Measurements from ENCODE around the gene CABP5. TPM values are rescaled to one million over a fixed set of nuclear protein-coding genes. Genes with fewer than 3 reads are reported as not detected.

The CABP5 gene
- total and polyA plus RNA-seq, 10 of the 15 experiments (the other 5 are each of a cell fraction or from before 2014, with no cell fraction given) = not detected

GRCh38 chr19:48010932-48011758 lies 32.7 kb downstream of the CABP5 start:
- SMC1A ChIA-PET (ENCODE audit: uncharacterized antibody, unreplicated experiment) = no interaction called here
- FAIRE-seq (no peak), ATAC-seq (no peak), DNase-seq (ENCODE audit: low read depth, low spot score) (no peak)
- WGBS (ENCODE audit: insufficient coverage, insufficient replicate concordance, low lambda C conversion rate, missing lambda C conversion rate) = 52% methylated on average over 11 of the region's 11 CpGs
- Histone ChIP-seq H3K9ac (ENCODE audit: control insufficient read depth, insufficient read depth, low read length) (no peak overlapping the region), H3K79me2 (ENCODE audit: control insufficient read depth, insufficient read depth, low read length) (no peaks in the 10 kb centered on the region), H4K20me1 (ENCODE audit: control insufficient read depth, insufficient read depth) (no peaks in the 10 kb centered on the region), H3K4me2 (ENCODE audit: control insufficient read depth, insufficient read depth) (no peak overlapping the region), H3K9me3 (replicated peaks; ENCODE audit: control insufficient read depth, insufficient read depth, low read length) (no peaks in the 10 kb centered on the region), H3K27me3 (replicated peaks in 1 of 2; ENCODE audit: control insufficient read depth in 2 of 2, insufficient read depth in 2 of 2, low read length in 1 of 2) (no peaks in the 10 kb centered on the region), H3K4me1 (ENCODE audit: control insufficient read depth, insufficient read depth, low read length) (no peaks in the 10 kb centered on the region), H3K36me3 (ENCODE audit: control insufficient read depth in 2 of 2, insufficient read depth in 2 of 2, low read length in 1 of 2) (no peaks in the 10 kb centered on the region), H3K27ac (ENCODE audit: control insufficient read depth, insufficient read depth) (no peak overlapping the region), H3K4me3 (no peak overlapping the region), H2AFZ (ENCODE audit: control insufficient read depth, low read depth, low read length) (no peak overlapping the region)
- in situ Hi-C loops (cut with MboI) (no loop called here), intact Hi-C loops (cut with micrococcal nuclease; ENCODE audit: unreplicated experiment) (no loop called here)
- TF ChIP-seq NBN (IDR thresholded peaks at IDR 0.05) (no peak), CREB1 (IDR thresholded peaks at IDR 0.05; ENCODE audit: low read depth) (no peak), NR2F1 (conservative IDR thresholded peaks at IDR 0.05) (no peak), SREBF2 (IDR thresholded peaks at IDR 0.05; ENCODE audit: low read length) (no peak), CREM (IDR thresholded peaks at IDR 0.05; ENCODE audit: low read depth) (no peak), MEF2A (IDR thresholded peaks at IDR 0.05; ENCODE audit: insufficient read depth, low read depth, low read length) (no peak), HDAC6 (IDR thresholded peaks at IDR 0.05; ENCODE audit: unreplicated experiment) (no peak), NFYA (IDR thresholded peaks at IDR 0.05; ENCODE audit: borderline replicate concordance, low read depth, low read length) (no peak), PBX3 (IDR thresholded peaks at IDR 0.05; ENCODE audit: insufficient replicate concordance, low read depth, low read length) (no peak), CHD4 (IDR thresholded peaks at IDR 0.05) (no peak)
- TF ChIP-seq, protein P1, sequence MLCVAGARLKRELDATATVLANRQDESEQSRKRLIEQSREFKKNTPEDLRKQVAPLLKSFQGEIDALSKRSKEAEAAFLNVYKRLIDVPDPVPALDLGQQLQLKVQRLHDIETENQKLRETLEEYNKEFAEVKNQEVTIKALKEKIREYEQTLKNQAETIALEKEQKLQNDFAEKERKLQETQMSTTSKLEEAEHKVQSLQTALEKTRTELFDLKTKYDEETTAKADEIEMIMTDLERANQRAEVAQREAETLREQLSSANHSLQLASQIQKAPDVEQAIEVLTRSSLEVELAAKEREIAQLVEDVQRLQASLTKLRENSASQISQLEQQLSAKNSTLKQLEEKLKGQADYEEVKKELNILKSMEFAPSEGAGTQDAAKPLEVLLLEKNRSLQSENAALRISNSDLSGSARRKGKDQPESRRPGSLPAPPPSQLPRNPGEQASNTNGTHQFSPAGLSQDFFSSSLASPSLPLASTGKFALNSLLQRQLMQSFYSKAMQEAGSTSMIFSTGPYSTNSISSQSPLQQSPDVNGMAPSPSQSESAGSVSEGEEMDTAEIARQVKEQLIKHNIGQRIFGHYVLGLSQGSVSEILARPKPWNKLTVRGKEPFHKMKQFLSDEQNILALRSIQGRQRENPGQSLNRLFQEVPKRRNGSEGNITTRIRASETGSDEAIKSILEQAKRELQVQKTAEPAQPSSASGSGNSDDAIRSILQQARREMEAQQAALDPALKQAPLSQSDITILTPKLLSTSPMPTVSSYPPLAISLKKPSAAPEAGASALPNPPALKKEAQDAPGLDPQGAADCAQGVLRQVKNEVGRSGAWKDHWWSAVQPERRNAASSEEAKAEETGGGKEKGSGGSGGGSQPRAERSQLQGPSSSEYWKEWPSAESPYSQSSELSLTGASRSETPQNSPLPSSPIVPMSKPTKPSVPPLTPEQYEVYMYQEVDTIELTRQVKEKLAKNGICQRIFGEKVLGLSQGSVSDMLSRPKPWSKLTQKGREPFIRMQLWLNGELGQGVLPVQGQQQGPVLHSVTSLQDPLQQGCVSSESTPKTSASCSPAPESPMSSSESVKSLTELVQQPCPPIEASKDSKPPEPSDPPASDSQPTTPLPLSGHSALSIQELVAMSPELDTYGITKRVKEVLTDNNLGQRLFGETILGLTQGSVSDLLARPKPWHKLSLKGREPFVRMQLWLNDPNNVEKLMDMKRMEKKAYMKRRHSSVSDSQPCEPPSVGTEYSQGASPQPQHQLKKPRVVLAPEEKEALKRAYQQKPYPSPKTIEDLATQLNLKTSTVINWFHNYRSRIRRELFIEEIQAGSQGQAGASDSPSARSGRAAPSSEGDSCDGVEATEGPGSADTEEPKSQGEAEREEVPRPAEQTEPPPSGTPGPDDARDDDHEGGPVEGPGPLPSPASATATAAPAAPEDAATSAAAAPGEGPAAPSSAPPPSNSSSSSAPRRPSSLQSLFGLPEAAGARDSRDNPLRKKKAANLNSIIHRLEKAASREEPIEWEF (IDR thresholded peaks at IDR 0.05; ENCODE audit: insufficient replicate concordance, low read depth, low read length) = no peak
- RAD21 ChIA-PET (ENCODE audit: unreplicated experiment) = no interaction called here
- no TSS peak for BruUV-seq (replicated peaks)
- CTCF ChIA-PET = no interaction called here
- POLR2A ChIA-PET = no interaction called here

Data from GM12878 (cell line).